GM19043 (cell line): Measurements from ENCODE around the gene LRCH2.

Experiments
- ATAC-seq: cut with Tn5 transposase; IDR thresholded peaks from one replicate; pipeline ENCODE4 v1.9.1; 2021; ENCODE audit warnings: low read depth; ENCODE audit not compliant: unreplicated experiment

The LRCH2 gene

DNA sequence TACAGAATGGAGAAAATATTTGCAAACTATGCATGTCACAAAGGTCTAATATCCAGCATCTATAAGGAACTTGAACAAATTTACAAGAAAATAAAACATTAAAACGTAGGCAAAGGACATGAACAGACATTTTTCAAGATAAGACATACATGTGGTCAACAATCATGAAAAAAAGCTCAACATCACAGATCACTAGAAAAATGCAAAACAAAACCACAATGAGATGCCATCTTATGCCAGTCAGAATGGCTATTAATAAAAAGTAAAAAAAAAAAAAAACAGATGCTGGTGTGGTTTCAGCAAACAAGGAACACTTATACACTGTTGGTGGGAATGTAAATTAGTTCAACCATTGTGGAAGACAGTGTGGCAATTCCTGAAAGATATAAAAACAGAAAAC lies 140.7 kb downstream of the LRCH2 start:
- ATAC-seq, result no peak

DNA sequence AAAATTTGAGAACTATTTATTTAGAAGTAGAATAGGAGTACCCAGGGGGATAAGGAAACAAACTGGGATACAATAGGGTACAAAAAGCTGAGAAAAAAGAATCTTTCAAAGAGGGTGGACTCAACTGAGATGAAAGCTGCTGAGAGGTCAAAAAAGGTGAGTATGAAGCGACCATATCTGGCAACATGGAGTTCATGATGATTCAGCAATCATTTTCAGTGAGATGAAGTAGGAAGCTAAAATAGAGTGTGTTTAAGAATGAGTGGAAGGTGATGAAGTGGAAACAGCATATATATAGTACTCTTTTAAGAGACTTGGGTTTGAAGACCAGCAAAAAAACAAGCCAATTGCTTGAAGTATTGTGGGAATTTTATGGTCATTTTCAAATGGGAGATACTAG lies 144.5 kb downstream of the LRCH2 start:
- ATAC-seq, result no peak

DNA sequence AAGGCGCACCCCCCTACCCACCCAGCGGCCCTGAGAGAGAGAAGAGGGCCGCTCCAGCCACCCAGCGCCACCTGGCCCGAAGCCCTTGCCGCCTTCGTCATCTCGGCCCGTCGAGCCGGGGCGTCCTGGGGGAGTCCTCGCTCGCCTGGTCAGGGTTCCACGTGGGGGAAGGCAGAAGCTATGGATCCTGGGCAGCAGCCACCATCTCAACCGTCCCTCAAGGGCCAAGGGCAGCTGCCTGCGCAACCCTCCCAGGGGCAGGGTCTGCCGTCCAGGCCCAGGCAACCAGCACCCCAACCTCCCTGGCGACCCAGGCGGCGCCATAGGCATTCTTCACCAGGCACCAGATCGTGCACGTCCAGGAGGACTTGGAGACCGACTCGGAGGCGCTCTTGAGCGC lies 165.0 kb downstream of the LRCH2 start:
- ATAC-seq, result no peak

DNA sequence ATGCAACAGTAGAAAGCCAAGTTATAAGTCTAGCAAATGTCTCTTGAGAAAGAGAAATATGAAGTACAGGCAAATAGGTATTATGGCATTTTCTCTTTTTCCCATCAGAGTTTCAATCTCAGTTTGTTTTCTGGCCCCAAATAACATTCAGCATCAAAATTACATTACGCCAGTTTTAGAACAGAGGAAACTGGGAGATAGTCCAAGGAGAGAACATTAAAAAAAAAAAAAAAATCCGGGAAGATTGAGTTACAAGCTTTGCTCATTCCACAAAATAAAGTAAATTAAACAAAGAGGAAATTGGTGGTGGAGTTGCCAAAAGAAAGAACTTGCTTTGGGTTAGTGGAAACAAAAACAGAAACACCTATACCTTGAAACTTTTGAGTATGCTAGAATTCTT lies 166.1 kb downstream of the LRCH2 start:
- ATAC-seq, result no peak

DNA sequence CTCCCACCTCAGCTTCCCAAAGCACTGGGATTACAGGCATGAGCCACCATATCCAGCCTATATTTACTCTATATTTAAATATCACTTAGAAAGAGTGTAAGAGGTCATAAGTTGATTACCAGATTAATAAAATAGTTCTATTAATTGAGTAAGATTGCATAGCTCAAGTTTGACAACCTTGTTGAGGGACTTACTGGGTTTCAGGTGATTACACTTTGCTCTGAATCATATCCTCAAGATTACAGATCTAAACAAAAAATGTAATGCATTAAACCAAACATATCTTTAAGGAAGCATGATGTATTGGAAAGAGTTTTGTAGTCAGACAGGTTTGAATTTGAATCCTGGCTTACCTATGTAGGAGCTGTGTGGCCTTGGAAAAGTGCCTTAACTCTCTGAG lies 168.6 kb downstream of the LRCH2 start:
- ATAC-seq, result no peak
